ENCODE results near the gene DUSP18. TPM values are rescaled to one million over a fixed set of nuclear protein-coding genes. Genes with fewer than 3 reads are reported as not detected.

Gene DUSP18
- total and polyA plus RNA-seq, 2 of the 4 experiments (the other 2 are of a cell fraction): 14.9 TPM

- no peak overlapping the region for H3K4ac ChIP-seq (ENCODE audit: low read depth, low read length)
- ATAC-seq (ENCODE audit: low read depth) (no peak), DNase-seq (no peak)
- in situ Hi-C loops (cut with MboI; ENCODE audit: low sequenced_read_pairs) (no loop called here), intact Hi-C loops (cut with micrococcal nuclease) (no loop called here), dilution Hi-C loops (cut with HindIII; ENCODE audit: low sequenced_read_pairs, unreplicated experiment) (no loop called here)
- WGBS, 2 experiments (ENCODE audit: extremely low coverage in 2 of 2, insufficient read length in 1 of 2): no CpG with 5 or more reads among the region's 4 CpGs
- H3K9me3 ChIP-seq (ENCODE audit: control insufficient read depth, insufficient read depth, low read length): no peaks in the 10 kb centered on the region
- no peaks in the 10 kb centered on the region for H3K4me1 ChIP-seq (ENCODE audit: control insufficient read depth, insufficient read depth, low read length)
- H3K56ac ChIP-seq (ENCODE audit: extremely low read depth, insufficient read depth, low read length): no peak overlapping the region
- ChIA-PET CTCF (no interaction called here), POLR2A (ENCODE audit: unreplicated experiment) (no interaction called here)
- H2BK15ac ChIP-seq (ENCODE audit: low read depth, low read length): no peak overlapping the region
- no peak overlapping the region for H2AK5ac ChIP-seq (ENCODE audit: low read depth, low read length)
- no peak overlapping the region for H4K91ac ChIP-seq (ENCODE audit: insufficient read depth, low read depth, low read length)
- no peak overlapping the region for H2BK5ac ChIP-seq (ENCODE audit: low read depth, low read length, poor library complexity, severe bottlenecking)
- BruUV-seq (replicated peaks): no TSS peak
- no peak overlapping the region for H3K9ac ChIP-seq (ENCODE audit: low read depth, low read length)
- H2BK20ac ChIP-seq (ENCODE audit: low read depth, low read length): no peak overlapping the region
- no peak overlapping the region for H2BK120ac ChIP-seq (ENCODE audit: low read depth, low read length)
- H3K18ac ChIP-seq (ENCODE audit: low read depth, low read length): no peak overlapping the region
- no peaks in the 10 kb centered on the region for H3K36me3 ChIP-seq (ENCODE audit: control insufficient read depth, insufficient read depth, low read length)
- H2AK9ac ChIP-seq (replicated peaks; ENCODE audit: low read depth, low read length, poor library complexity): no peak overlapping the region
- H3K14ac ChIP-seq (replicated peaks; ENCODE audit: low read depth, low read length): no peak overlapping the region
- no peak overlapping the region for H3K4me3 ChIP-seq (ENCODE audit: insufficient read depth, low read depth, low read length)
- no peak overlapping the region for H3K27ac ChIP-seq (ENCODE audit: insufficient read depth, low read length)
- no peak overlapping the region for H4K8ac ChIP-seq (ENCODE audit: low read depth in 2 of 2, low read length in 2 of 2)
- TF ChIP-seq RAD21 (IDR thresholded peaks at IDR 0.05; ENCODE audit: low read length) (no peak), USF2 (IDR thresholded peaks at IDR 0.05; ENCODE audit: low read depth, low read length) (no peak), CEBPB (IDR thresholded peaks at IDR 0.05; ENCODE audit: low read depth, low read length) (no peak), RCOR1 (IDR thresholded peaks at IDR 0.05; ENCODE audit: insufficient replicate concordance, low read length) (no peak), NFE2L2 (IDR thresholded peaks at IDR 0.05; ENCODE audit: low read depth, low read length) (no peak), SMC3 (IDR thresholded peaks at IDR 0.05; ENCODE audit: low read depth, low read length) (no peak), MAZ (IDR thresholded peaks at IDR 0.05; ENCODE audit: borderline replicate concordance, low read depth, low read length) (no peak), FOS (IDR thresholded peaks at IDR 0.05; ENCODE audit: low read depth, low read length) (no peak), MXI1 (IDR thresholded peaks at IDR 0.05; ENCODE audit: borderline replicate concordance, low read depth, low read length) (no peak), POLR2A (IDR thresholded peaks at IDR 0.05; ENCODE audit: low read depth, low read length) (no peak), CTCF (conservative IDR thresholded peaks at IDR 0.05; ENCODE audit: low read depth, low read length) (no peak), CHD1 (IDR thresholded peaks at IDR 0.05; ENCODE audit: low read depth, low read length) (no peak), MAFK (IDR thresholded peaks at IDR 0.05; ENCODE audit: low read depth, low read length) (no peak), BHLHE40 (IDR thresholded peaks at IDR 0.05; ENCODE audit: low read depth, low read length) (no peak), RFX5 (IDR thresholded peaks at IDR 0.05; ENCODE audit: low read depth, low read length) (no peak), ELK1 (IDR thresholded peaks at IDR 0.05; ENCODE audit: borderline replicate concordance, low read depth, low read length) (no peak)
- H4K20me1 ChIP-seq (ENCODE audit: insufficient read depth, low read length): no peaks in the 10 kb centered on the region
- H3K79me1 ChIP-seq (ENCODE audit: low read depth in 1 of 2, low read length in 2 of 2): no peaks in the 10 kb centered on the region
- no peak overlapping the region for H2AFZ ChIP-seq (replicated peaks; ENCODE audit: low read length, poor library complexity)
- peaks cover 2% of the 10 kb centered on the region; the same call in 1 of the 2 replicates for H3K9me1 ChIP-seq (ENCODE audit: insufficient read depth, low read length)
- H3K4me2 ChIP-seq (ENCODE audit: low read depth, low read length): no peak overlapping the region
- no peak overlapping the region for H4K5ac ChIP-seq (ENCODE audit: low read depth, low read length)
- no peak overlapping the region for H3K23ac ChIP-seq (ENCODE audit: low read depth, low read length)
- peaks cover 7% of the 10 kb centered on the region for H3K27me3 ChIP-seq (ENCODE audit: control insufficient read depth, insufficient read depth, low read length)
Measured at GRCh38 chr22:30687358-30687757, 19.7 kb upstream of the DUSP18 start.
